ENCODE measurements around the gene FGGY.

The FGGY gene

GRCh38 chr1:59509341-59509875 is 212.5 kb downstream of the FGGY start:
- Histone ChIP-seq H3K36me3 (ENCODE audit: control insufficient read depth, insufficient read depth, low read length) (no peaks in the 10 kb centered on the region), H3K4me3 (replicated peaks; ENCODE audit: low read depth, low read length) (no peak overlapping the region), H3K27me3 (replicated peaks; ENCODE audit: control insufficient read depth, insufficient read depth, low read length) (no peaks in the 10 kb centered on the region)
- TF ChIP-seq CTCF (IDR thresholded peaks at IDR 0.05; ENCODE audit: insufficient read depth, low read length, poor library complexity, severe bottlenecking): no peak
- no peak for DNase-seq (ENCODE audit: extremely low read depth, insufficient read length)

GRCh38 chr1:59510249-59510648 is 213.4 kb downstream of the FGGY start:
- Histone ChIP-seq H3K36me3 (ENCODE audit: control insufficient read depth, insufficient read depth, low read length) (no peaks in the 10 kb centered on the region), H3K4me3 (replicated peaks; ENCODE audit: low read depth, low read length) (no peak overlapping the region), H3K27me3 (replicated peaks; ENCODE audit: control insufficient read depth, insufficient read depth, low read length) (no peaks in the 10 kb centered on the region)
- no peak for DNase-seq (ENCODE audit: extremely low read depth, insufficient read length)
- TF ChIP-seq CTCF (IDR thresholded peaks at IDR 0.05; ENCODE audit: insufficient read depth, low read length, poor library complexity, severe bottlenecking): no peak

GRCh38 chr1:59511476-59512465 is 214.9 kb downstream of the FGGY start:
- Histone ChIP-seq H3K36me3 (ENCODE audit: control insufficient read depth, insufficient read depth, low read length) (no peaks in the 10 kb centered on the region), H3K4me3 (replicated peaks; ENCODE audit: low read depth, low read length) (no peak overlapping the region), H3K27me3 (replicated peaks; ENCODE audit: control insufficient read depth, insufficient read depth, low read length) (no peaks in the 10 kb centered on the region)
- DNase-seq (ENCODE audit: extremely low read depth, insufficient read length): no peak
- no peak for TF ChIP-seq CTCF (IDR thresholded peaks at IDR 0.05; ENCODE audit: insufficient read depth, low read length, poor library complexity, severe bottlenecking)

GRCh38 chr1:59512702-59513101 is 215.8 kb downstream of the FGGY start:
- DNase-seq (ENCODE audit: extremely low read depth, insufficient read length): no peak
- no peak for TF ChIP-seq CTCF (IDR thresholded peaks at IDR 0.05; ENCODE audit: insufficient read depth, low read length, poor library complexity, severe bottlenecking)
- no peak overlapping the region for H3K4me3 ChIP-seq (replicated peaks; ENCODE audit: low read depth, low read length)

GRCh38 chr1:59514061-59514909 is 217.4 kb downstream of the FGGY start:
- DNase-seq (ENCODE audit: extremely low read depth, insufficient read length): no peak
- no peaks in the 10 kb centered on the region for H3K27me3 ChIP-seq (replicated peaks; ENCODE audit: control insufficient read depth, insufficient read depth, low read length)
- TF ChIP-seq CTCF (IDR thresholded peaks at IDR 0.05; ENCODE audit: insufficient read depth, low read length, poor library complexity, severe bottlenecking): no peak

More at GRCh38 chr1:59512702-59513101, 215.8 kb downstream of the FGGY start:
- Histone ChIP-seq H3K27me3 (replicated peaks; ENCODE audit: control insufficient read depth, insufficient read depth, low read length) (no peaks in the 10 kb centered on the region), H3K36me3 (ENCODE audit: control insufficient read depth, insufficient read depth, low read length) (no peaks in the 10 kb centered on the region)

More at GRCh38 chr1:59514061-59514909, 217.4 kb downstream of the FGGY start:
- Histone ChIP-seq H3K36me3 (ENCODE audit: control insufficient read depth, insufficient read depth, low read length) (no peaks in the 10 kb centered on the region), H3K4me3 (replicated peaks; ENCODE audit: low read depth, low read length) (no peak overlapping the region)

Measured in GM06990 (cell line).